Heart right ventricle (tissue), 16 donors: ENCODE results near the gene ST6GALNAC3. TPM values are rescaled to one million over a fixed set of nuclear protein-coding genes. Genes with fewer than 3 reads are reported as not detected.

Source experiments
- ATAC-seq, 8 donors: fragments of 200-7000 bp; cut with Tn5 transposase; one replicate each; pipeline ENCODE4 v1.9.1; 2020; ENCODE audit warnings: mild to moderate bottlenecking in 8 of 8, moderate library complexity in 8 of 8, moderate number of reproducible peaks in 1 of 8
- DNase-seq, 2 donors: peaks; one replicate each; pipeline ENCODE4 v3.0.0-alpha.2; 2020
- H3K27ac ChIP-seq, 10 donors: fragments of 200-600 bp; sonication (generic) in 2 of 10; one replicate each; pipeline versions ENCODE4 v1.5.0 to v1.8.0; 2020 to 2022; ENCODE audit warnings: mild to moderate bottlenecking in 3 of 10
- H3K27me3 ChIP-seq, 7 donors: fragments of 200-600 bp; one replicate each; pipeline ENCODE4 v1.8.0; 2021 to 2022; ENCODE audit warnings: mild to moderate bottlenecking in 2 of 7
- H3K36me3 ChIP-seq, 9 donors: fragments of 200-600 bp; sonication (generic) in 1 of 9; one replicate each; pipeline versions ENCODE4 v1.5.0 to v1.8.0; 2020 to 2022; ENCODE audit warnings: mild to moderate bottlenecking in 2 of 9
- H3K4me1 ChIP-seq, 9 donors: fragments of 200-600 bp; sonication (generic) in 1 of 9; one replicate each; pipeline versions ENCODE4 v1.5.0 to v1.8.0; 2020 to 2022; ENCODE audit warnings: mild to moderate bottlenecking in 4 of 9
- H3K4me3 ChIP-seq, 10 donors: fragments of 200-600 bp; sonication (generic) in 2 of 10; one replicate each; pipeline versions ENCODE4 v1.5.0 to v1.8.0; 2020 to 2022; ENCODE audit warnings: mild to moderate bottlenecking in 7 of 10, moderate library complexity in 2 of 10
- H3K9me3 ChIP-seq, 11 donors: fragments of 200-600 bp in 10 of 11; sonication (generic) in 2 of 11; one replicate each; pipeline versions ENCODE4 v1.5.0 to v1.8.0; 2013 to 2022; ENCODE audit warnings: mild to moderate bottlenecking in 2 of 11, control low read depth in 1 of 11, moderate library complexity in 1 of 11
- CTCF ChIP-seq, 9 donors: fragments of 200-600 bp; sonication (generic) in 2 of 9; IDR thresholded peaks; one replicate each; pipeline versions ENCODE4 v1.5.0 to v1.8.0; 2021 to 2022; ENCODE audit warnings: antibody characterized with exemption in 9 of 9, mild to moderate bottlenecking in 5 of 9, moderate library complexity in 1 of 9
- WGBS, 2 donors: extraction: QIAGEN DNeasy Blood & Tissue Kit; methylation state at CpG; one replicate each; pipeline ENCODE4 v1.1.7; 2013; ENCODE audit warnings: inconsistent platforms in 1 of 2; 5-methylcytosine and 5-hydroxymethylcytosine counted together
- intact Hi-C, 10 donors: fragments of 100-400 bp; cut with DNase I; formaldehyde crosslinking; loops; one replicate each; pipeline versions ENCODE4 v1.11.1 to v1.14.2; 2022
- polyA plus RNA-seq, 2 donors: library from polyadenylated mRNA; stranded (reverse); fragments of 200-250 nt; gene quantifications; one replicate each; pipeline ENCODE4 v1.2.3, GENCODE V29; 2013
- total RNA-seq, 10 donors: library from RNA; stranded (reverse); fragmentation: NEBNext Ultra II Directional in 3 of 10; extraction: Animal tissue kit (Norgen Biotek cat#: 25700) in 3 of 10; gene quantifications; one replicate each; pipeline versions ENCODE4 v1.2.1 to v1.2.4, GENCODE V29; 2021 to 2023
- donor health status: Arrhythmogenic right ventricular cardiomyopathy.
- donor health status: ischemic (EF 13 %, LVEDD 7.1; RV severe dilation, severe dysfunction).
- donor health status: healthy with polysubstance abuse.
- donor health status: DM: no; HTN: yes; CAD: no.
- donor health status: DM: no; HTN: no; CAD: no.
- donor health status: ischemic (EF 25% LVEDD 6.9; RV normal size, moderate dysfunction).
- donor health status: ischemic (EF 25% LVEDD 5.7; RV mildly dilated, moderate dysfunction).
- donor health status: healthy.
- donor health status: DM: yes; HTN: yes; CAD: no.
- donor health status: Ischemic cardiomyopathy.
- donor health status: ischemic (EF 35%, LVEDD 5.7; RV mildly dilated, moderate dysfunction).
- donor health status: nonischemic (EF 11% LVEDD 7.7; RV severe dilation, severe dysfunction).
- donor health status: DM: yes; HTN: yes; CAD: no.
- donor health status: PGD.
- donor health status: ischemic (EF 29% LVEDD 5.4; RV normal size, mild dysfunction).
- donor health status: nonischemic (EF 23%, LVEDD 6.1; RV moderate dilation, normal function).

The ST6GALNAC3 gene
- total and polyA plus RNA-seq, 12 donors: 2.8 to 10.3 (median 4.8) TPM

GRCh38 chr1:76053021-76053420, 21.5 kb upstream of the ST6GALNAC3 start:
- H3K27me3 ChIP-seq: no peaks in the 10 kb centered on the region
- intact Hi-C loops: no loop called here
- TF ChIP-seq CTCF (IDR thresholded peaks at IDR 0.05): no peak
- H3K4me1 ChIP-seq: no peaks in the 10 kb centered on the region
- H3K36me3 ChIP-seq: no peaks in the 10 kb centered on the region
- WGBS, 2 donors: 41 to 42% methylated on average over 6 of the region's 6 CpGs
- no peak for ATAC-seq
- DNase-seq: no peak
- H3K27ac ChIP-seq: no peak overlapping the region
- peaks cover 0 to 4% (median 0%) of the 10 kb centered on the region in 11 donors for H3K9me3 ChIP-seq
- no peak overlapping the region for H3K4me3 ChIP-seq

GRCh38 chr1:76054359-76054758, 20.2 kb upstream of the ST6GALNAC3 start:
- Histone ChIP-seq H3K27ac (no peak overlapping the region), H3K4me3 (no peak overlapping the region), H3K27me3 (no peaks in the 10 kb centered on the region), H3K36me3 (no peaks in the 10 kb centered on the region), H3K9me3 (peaks cover 0 to 4% (median 0%) of the 10 kb centered on the region in 11 donors), H3K4me1 (no peaks in the 10 kb centered on the region)
- DNase-seq (no peak), ATAC-seq (no peak)
- no peak for TF ChIP-seq CTCF (IDR thresholded peaks at IDR 0.05)
- 71 to 73% methylated on average over 2 of the region's 2 CpGs for WGBS, 2 donors
- intact Hi-C loops: no loop called here

- Histone ChIP-seq H3K9me3 (no peaks in the 10 kb centered on the region), H3K4me3 (no peak overlapping the region), H3K27me3 (no peaks in the 10 kb centered on the region), H3K4me1 (no peaks in the 10 kb centered on the region), H3K27ac (no peak overlapping the region), H3K36me3 (no peaks in the 10 kb centered on the region)
- TF ChIP-seq CTCF (IDR thresholded peaks at IDR 0.05): no peak
- DNase-seq (no peak), ATAC-seq (no peak)
- intact Hi-C loops: no loop called here
- WGBS, 2 donors: 85 to 91% methylated on average over 4 of the region's 4 CpGs
Measured at GRCh38 chr1:76055987-76056386, 18.6 kb upstream of the ST6GALNAC3 start.

- Histone ChIP-seq H3K9me3 (no peaks in the 10 kb centered on the region), H3K4me3 (no peak overlapping the region), H3K27me3 (no peaks in the 10 kb centered on the region), H3K27ac (no peak overlapping the region), H3K4me1 (no peaks in the 10 kb centered on the region), H3K36me3 (no peaks in the 10 kb centered on the region)
- intact Hi-C loops: no loop called here
- DNase-seq (no peak), ATAC-seq (no peak)
- no peak for TF ChIP-seq CTCF (IDR thresholded peaks at IDR 0.05)
- WGBS, 2 donors: 66 to 74% methylated on average over 2 of the region's 2 CpGs
Measured at GRCh38 chr1:76059451-76059850, 15.1 kb upstream of the ST6GALNAC3 start.
